HG03097 (cell line): Measurements from ENCODE around the gene CDT1.
"Not testable (repeated sequence)": the region's sequence is repeated elsewhere in the genome, so short reads cannot be mapped to it uniquely, and the experiment has no call there.

Source experiments
- ATAC-seq: cut with Tn5 transposase; IDR thresholded peaks from one replicate; pipeline ENCODE4 v1.9.1; 2021; ENCODE audit not compliant: unreplicated experiment, low FRiP score

Gene CDT1

DNA sequence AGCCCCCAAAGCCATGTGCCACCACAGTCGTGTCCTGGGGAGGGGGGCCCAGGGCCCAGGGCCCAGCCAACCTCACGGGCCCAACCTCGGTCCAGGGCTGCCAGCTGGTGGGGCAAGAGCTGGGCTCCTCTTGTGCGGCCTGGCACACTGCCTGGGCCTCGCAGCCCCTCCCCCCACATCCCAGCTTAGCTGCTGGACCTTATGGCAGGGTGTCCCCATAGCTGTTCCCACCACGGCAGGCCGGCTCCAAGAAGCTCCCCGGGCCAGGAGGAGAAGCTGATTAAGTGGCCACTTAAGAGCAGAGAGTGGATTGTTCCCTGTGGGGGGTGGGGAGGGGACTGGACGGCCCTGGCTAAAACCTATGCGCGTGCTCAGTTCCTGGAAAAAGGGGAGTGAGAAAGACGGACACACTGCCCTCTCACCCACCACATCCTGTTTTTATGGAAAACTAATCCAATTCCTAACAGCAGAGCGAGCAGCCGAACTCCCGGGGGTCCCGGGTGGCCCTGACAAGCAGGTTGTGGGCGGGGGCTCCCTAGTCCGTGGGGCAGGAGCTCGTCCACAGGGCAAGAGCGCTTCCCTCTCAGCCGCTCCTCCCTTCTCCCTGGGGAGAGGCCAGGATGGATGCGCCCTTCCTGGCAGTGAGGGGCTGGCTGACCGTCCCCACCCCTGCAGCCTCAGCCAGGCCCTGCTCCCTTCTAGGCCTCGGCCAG is 35.4 kb upstream of the CDT1 start:
- ATAC-seq: no peak

DNA sequence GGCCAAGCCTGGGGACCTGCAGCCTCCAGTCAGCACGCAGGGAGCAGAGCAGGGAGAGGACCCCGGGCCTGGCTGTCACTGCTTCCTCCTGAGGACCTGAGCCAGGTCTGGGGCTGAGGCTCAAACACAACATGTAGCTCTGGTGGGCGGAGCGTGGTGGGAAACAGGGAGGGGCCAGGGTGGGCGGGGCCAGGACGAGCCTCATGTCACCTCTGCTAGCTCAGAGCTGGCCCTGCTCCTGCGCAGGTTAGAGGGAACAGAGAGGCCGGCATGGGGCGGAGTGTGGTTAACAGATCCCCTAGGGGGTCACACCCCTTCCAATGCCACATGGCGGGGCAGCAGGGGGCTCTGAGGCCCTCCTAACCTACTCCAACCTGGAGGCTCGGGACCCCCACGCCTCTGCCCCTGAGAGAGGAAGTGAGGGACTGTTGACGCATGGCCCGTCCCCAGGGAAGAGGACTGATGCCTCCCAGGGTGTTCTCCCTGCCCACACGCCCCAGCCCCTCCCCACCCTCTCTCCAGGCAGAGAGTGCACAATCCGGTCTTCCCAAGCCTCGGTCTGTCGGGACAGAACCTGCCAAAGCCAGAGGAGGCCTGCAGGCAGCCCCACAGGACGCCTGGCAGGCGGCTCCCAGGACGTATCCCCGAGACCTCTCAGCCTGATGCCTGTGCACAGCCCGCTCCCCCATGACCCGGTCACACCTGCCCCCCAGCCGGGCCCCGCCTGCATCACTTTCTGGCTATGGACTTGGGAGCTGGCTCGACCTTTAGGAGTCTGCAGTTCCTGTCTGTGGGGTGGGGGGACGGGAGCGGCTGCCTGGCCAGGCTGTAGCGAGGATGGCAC is 33.8 kb upstream of the CDT1 start:
- no peak for ATAC-seq

DNA sequence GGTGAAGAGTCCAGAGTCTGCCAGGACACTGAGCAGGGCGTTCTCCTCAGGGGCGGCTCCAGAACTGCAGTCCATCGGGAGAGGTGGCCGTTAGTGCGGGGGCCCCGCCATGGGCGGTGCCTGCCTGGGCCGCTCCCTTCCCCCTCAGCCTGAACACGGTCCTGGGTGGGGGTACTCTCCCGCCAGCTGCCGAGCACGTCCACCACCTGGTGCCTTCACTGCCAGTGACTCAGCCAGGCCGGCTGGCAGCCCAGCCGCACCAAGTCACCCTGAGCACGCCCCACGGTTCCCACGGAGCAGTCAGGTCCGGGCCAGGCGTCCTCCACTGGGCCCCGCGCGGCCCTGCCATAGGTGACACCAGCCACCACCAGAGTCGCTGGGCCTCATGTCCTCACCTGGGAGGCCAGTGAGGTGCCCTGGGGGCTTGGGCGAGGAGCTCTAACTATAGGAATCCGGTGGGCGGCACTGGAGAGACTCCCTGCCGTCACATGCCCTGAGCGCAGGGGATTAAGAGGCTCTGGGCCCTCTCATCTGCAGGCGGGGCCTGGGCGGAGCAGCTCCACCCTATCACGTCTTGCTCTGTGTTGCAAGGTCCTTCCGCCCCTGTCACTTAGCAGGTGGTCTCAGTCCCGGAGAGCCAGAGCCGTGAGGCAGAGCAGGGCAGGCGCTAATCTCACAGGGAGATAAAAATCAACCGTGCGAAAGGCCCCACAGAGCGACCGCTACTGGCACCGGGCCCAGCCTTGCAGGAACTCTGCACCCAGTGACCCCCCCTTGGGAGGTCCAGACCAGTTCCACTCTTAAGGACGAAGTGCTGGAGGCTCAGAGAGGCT is 32.9 kb upstream of the CDT1 start:
- ATAC-seq: no peak

DNA sequence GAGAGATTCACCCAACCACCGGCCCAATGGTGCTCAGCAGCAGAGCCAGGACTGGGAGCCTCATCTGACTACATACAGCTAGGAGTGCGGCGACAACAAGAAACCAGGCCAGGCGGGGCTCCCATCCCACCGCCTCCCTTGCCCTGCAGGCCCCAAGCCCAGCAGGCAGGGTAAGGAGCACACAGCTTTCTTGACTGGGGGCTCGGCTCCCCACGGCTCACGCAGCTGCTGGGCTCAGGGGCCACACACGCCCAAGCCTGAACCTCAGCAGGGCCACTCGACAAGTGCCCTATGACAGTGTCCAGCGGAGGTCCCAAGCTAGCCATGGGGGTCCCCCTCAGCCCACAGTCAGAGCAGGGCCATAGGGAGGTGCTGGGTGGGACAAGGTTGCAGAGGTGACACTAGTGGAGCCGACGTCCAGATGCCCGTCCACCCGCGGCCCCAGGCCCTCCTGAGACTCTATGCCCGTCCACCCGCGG is 32.3 kb upstream of the CDT1 start:
- no peak for ATAC-seq

DNA sequence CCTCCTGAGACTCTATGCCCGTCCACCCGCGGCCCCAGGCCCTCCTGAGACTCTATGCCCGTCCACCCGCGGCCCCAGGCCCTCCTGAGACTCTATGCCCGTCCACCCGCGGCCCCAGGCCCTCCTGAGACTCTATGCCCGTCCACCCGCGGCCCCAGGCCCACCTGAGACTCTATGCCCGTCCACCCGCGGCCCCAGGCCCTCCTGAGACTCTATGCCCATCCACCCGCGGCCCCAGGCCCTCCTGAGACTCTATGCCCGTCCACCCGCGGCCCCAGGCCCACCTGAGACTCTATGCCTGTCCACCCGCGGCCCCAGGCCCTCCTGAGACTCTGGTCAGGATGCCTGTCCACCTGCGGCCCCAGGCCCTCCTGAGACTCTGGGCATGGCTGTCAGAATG is 31.8 kb upstream of the CDT1 start:
- ATAC-seq: not testable (repeated sequence)

DNA sequence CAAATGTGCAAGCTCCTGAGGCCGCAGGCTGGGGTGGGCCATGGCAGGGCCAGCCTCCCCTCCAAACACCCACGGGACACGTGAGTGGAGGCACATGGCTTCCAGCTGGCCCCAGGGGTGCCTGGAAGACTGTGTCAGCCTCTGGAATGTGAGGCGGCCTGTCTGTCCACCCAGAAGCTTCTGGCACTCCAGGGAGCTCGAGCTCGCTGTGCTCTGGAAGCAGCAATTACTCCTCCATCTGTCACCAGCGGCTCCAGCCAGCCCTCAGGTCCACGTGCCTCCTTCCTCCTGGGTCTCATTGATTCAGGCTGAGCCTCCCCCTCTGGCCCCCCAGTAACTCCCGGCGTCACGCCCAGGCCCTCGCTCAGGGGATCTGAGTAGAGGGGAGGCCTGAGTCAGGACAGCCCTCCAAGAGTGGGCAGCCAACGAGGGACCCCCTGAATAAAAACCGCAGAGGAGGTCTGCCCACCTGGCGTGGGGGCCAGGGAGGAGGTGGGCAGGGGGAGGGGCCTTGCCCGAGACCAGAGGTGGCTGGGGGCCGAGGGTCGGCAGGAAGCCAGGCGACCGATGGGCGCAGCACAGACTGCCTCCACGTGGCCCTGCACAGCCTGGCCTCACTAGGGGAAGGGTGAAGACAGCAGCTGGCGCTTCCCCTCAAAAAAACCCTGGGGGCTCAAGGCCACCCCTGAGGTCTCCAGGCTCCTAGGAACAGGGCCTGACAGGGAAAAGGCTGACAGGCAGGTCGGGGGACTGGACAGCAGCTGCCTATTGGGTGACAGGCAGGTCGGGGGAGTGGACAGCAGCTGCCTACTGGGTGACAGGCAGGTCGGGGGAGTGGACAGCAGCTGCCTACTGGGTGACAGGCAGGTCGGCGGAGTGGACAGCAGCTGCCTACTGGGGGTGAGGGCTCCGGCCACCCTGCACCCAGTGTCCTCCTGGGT is 30.4 kb upstream of the CDT1 start:
- no peak for ATAC-seq

DNA sequence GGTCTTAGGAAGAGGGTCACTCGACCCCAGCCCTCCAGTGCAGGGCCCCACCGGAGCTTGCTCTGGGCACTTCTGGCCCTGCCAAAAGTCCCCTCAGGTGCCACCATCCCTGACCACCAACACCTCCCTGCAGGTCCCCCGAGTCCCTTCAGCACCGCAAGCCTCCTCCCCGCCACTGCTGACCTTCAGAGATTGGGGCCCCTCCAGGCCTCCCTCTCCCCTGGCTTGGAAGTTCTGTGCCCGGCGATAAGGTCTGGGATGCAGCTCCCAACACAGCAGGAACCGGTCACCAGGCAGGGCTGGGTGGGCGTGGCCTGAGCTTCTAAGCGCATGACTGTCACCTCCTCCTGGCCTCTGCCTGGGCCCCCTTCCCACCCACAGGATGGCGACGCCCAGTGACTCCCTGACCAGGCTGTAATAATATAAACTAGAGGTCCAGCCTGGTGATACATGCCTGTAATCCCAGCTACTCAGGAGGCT is 29.7 kb upstream of the CDT1 start:
- ATAC-seq: no peak

DNA sequence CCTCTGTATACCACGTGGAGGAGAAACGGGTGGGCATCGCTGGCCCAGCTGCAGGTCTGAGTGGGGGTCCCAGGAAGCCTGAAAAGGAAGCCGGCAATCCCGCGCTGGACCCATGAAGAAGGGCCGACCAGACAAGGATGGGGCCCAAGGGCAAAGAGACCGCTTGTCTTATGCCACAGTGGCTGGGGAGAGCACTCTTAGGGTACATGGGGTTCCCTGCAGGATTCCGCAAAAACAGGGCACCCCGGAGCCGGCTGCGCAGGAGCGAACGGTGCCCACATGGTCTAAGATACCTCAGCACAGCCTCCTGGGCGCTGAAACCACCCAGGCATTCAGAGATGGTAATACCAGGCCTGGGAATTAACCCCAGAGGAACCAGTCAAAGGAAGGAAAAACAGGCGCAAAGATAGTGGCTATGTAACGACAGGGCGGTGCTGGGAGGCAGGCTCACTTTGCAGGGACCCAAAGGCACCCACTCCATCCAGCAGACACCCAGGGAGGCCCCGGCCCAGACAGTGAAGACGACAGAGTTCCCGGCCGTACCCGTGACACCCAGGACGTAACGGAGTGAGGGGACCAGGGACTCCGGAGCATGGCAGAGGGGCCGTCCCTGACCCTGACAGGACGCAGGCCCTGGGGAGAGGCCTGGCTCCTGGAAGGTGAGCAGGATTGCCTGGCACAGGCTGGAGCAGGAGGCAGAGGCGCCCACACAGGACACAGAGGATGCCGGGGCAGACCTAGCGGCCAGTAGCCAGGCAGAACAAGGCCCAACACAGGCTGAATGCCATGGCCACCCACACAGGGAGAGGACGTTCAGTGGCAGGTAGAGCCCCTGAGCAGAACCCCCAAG is 28.8 kb upstream of the CDT1 start:
- no peak for ATAC-seq

DNA sequence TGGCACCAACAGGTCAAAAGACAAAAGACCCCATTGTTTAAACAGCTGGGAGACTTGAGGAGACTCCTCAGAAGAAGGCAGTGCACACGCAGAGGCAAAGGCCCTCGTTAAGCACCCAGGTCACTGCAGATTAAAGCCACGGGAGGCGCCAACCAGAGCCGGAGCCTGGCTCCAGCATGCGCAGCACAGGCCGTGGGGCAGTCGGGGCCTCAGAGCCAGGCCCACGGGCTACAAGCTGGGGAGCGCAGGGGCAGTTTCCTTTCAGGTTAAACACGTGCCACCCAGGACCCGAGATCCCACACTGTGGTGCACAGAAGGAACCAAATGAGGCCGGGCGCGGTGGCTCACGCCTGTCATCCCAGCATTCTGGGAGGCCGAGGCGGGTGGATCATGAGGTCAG is 27.8 kb upstream of the CDT1 start:
- no peak for ATAC-seq

DNA sequence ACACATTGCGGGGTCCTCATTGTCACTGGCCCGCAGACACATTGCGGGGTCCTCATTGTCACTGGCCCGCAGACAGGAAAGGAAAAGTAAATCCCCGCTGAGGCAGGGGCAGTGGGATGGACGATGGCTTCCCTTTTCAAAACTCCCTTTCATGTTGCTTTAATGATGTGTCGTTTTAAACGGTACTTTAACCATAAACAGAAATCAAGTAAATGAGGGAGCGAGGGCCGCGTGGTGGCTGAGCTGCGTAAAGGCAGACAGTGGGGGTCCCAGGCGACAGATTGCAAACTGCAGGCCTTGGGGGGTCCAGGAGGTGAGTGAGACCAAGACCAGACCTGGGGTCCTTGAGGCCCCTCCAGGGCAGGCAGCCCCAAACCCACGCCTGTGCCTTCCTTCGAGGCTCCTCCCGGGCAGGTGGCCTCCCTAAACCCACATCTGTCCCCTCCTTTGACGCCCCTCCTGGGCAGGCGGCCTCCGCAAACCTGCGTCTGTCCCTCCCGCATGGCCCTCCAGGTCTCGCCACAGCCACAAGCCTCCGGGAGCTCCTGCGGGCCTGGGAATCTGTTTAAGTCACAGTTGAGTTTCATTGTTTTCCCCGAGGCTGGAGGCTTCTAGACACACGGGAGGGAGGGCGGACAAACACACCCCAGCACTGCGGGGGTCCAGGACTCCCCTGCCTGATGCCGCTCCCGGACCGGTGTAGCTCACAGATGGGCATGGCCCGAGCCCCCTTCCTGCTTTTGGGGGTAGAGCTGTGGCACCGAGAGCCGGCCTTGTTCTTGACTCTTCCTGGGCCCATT is 25.9 kb upstream of the CDT1 start:
- ATAC-seq: no peak

DNA sequence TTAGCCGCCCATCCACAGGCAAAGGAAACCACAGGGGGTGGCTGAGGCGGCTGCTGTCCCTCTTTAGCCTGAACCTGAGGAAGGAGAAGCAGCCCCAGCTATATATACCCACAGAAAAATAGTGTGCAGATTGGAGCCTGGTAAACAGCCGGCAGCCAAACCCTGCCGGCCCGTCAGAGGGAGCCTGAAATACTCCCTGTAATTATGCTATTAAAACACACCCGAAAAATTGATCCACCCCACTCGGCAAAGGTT is 25.4 kb upstream of the CDT1 start:
- ATAC-seq: no peak

DNA sequence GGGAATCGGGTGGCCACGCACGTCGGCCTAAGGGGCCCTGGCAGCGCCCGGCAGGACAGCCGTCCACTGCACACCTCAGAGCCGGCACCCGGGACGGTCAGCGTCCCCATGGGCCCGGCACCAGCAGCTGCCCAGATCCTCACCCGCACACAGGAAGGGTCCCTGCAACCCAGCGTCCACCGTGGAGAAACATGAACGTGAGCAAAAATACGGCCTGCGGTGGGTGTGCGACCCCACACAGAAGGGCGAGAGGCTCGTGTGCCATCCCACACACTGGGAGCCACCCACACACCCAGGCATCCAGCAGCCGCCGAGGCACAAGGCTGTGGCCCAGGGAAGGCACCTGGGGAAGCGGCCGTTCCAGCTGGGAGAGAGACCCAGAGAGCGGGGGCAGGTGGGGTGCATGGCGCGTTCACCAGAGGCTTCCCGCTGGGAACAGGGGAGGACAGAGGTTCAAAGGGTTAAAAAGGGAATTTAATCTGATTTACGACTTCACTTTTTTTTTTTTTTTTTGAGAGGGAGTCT is 25.0 kb upstream of the CDT1 start:
- ATAC-seq: no peak

DNA sequence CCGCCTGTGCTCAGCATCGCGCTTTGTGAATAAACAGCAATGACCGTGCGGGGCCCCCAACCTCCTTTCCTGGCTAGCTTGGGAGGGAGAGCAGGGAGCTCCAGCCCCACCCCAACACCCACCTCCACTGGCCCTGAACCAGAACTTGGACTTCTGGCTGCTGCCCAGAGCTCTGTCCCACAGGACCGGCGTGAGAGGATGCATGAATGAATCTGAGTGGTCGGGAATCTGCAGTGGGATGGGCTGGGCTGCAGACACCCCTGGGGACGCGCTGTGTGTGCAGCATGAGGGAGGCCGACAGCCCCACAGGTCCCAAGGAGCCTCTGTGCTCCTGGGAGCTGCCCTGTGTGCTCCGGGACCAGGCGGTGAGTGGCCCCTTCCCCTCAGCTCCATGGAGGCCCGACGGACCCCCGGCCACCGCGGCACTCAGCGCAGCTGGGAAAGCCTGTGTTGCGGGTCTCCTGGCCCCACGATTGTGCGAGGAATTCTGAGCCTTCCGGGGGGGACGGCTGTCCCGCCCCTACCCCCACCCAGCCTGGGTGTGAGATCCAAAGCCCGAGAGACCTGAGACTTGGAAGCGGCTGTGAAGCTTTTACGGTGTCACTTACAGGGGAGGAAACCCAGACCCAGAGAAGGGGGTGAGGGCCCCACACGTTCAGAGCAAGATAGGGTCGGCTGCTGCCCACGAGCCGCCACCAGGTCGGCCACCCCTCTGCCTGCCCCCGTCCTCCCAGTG is 24.0 kb upstream of the CDT1 start:
- no peak for ATAC-seq

DNA sequence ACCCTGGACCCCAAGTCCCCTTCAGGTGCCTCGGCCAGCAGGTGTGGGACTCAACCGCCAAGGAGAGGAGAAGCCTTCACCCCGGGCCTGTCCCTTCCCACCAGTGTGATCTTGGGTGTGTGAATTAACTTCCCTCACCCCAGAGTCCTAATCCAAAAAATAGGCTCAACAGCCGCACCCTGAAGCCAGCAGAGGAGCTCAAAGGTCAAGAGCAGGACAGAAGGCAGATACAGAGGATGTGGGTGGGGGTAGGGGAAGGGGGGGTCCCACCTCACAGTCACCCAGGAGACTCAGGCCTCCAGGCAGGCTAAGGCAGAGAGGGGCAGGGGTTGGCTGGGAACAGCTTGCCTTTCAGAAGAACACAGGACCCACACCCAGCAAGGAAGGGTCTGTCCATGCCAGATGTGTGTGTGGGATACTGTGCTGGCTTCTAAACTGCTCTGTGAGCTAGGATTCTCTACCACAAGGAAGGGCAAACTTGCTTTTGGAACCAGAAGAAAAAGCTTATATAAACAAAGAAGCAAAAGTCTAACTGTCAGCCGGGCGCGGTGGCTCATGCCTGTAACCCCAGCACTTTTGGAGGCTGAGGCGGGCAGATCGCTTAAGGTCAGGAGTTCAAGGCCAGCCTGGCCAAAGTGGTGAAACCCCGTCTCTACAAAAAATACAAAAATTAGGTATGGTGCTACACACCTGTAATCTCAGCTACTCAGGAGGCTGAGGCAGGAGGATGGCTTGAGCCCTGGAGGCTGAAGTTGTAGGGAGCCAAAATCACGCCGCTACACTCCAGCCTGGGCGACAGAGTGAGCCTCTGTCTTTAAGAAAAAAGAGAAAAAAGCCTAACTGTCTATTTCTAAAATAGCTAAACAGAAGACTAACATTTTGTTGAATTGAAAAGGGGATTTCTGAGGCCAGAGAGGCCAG is 23.2 kb upstream of the CDT1 start:
- ATAC-seq: no peak

DNA sequence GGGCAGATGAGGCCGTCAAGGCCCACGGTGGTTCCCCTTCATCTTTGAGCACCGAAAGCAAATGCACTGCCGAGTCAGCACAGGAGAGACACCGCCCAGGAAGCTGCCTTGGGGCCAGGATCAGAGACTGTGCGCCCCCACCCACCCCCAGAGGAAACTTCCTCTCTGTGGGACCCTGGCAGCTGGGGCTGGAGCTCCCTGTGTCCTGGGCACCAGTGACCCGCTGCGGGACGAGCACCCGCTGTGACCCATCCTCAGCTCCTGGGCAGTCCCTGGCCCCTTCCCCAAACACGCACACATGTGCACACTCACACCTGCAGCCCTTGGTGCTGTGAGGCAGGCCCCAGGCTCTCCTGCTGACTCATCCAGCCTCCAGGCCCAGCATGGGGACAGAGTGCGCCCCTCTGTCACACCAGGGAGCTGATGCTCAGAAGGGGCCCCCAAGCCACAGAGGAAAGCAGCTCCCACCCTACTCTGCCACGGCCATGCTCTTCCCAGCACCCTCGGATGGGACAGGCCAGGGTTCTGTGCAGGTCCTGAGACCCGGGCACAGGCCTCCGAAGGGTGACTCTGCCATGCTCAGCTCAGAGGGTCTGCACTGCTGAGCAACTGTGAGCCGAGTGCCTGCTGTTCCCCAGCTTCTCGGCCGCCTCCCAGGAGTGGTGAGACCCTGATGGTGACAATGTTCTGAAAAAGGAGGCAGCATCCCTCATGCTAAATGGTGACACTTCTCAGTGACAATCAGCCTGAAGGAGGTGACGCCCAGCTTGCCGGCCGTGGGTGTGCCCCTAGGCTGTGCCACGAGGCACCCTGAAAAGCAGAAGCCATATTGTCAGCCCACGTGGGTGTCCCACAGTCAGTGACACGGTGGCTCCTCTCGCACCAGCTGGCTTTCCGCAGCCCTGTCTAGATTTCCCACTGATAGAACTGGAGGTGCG is 22.2 kb upstream of the CDT1 start:
- ATAC-seq: no peak
